Activated CD4-positive, CD25-positive, alpha-beta regulatory T cell (primary cell): ENCODE data around the gene METTL8.
A peak's percentile ranks its signal among the peaks of the same experiment; 100 is the strongest.
"Not testable (repeated sequence)": the region's sequence is repeated elsewhere in the genome, so short reads cannot be mapped to it uniquely, and the experiment has no call there.

ENCODE experiments used
- DNase-seq, 4 experiments: peaks; one replicate each; lab custom pipeline; 2025; lab: John Stamatoyannopoulos, UW

Gene METTL8

DNA sequence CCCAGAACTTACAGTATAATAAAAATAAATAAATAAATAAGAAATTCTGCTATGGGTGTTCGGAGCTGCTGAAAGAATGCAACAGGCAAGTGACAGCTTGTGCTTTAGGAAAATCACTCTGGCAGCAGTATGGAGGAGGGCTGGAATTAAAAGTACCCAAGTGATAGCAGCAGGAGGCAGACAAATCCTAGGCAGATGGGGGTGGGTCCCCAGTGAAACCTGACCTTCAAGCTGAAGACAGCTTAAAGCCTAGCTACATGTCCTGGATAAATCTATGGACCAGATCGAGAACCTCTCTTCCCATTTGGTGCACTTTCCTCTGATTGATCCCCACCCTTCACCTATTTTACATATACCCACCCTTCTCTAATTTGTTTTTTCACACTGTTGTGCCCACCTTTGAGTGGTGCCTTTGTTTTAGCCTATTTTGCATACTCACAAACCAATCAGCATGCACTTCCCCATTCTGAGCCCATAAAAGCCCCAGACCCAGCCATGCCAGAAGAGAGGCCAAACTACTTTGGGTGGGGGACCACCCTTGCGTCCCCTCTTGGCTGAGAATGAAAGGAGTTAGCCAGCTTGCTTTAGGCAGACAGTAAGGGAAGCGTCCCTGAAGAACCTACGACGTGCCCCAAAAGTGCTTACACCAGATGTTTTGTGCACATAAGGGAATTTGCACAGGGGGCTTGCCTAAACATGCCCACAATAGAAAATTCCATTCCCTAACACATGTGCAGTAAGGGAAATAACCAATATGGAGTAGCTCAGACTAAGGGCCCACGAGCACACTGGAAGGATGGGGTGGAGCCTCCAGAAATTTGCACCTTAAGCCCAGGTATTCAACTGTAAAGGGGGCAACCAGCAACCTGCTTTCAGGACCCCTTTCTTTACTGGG is 3.0 kb downstream of the METTL8 start:
- DNase-seq = no peak

DNA sequence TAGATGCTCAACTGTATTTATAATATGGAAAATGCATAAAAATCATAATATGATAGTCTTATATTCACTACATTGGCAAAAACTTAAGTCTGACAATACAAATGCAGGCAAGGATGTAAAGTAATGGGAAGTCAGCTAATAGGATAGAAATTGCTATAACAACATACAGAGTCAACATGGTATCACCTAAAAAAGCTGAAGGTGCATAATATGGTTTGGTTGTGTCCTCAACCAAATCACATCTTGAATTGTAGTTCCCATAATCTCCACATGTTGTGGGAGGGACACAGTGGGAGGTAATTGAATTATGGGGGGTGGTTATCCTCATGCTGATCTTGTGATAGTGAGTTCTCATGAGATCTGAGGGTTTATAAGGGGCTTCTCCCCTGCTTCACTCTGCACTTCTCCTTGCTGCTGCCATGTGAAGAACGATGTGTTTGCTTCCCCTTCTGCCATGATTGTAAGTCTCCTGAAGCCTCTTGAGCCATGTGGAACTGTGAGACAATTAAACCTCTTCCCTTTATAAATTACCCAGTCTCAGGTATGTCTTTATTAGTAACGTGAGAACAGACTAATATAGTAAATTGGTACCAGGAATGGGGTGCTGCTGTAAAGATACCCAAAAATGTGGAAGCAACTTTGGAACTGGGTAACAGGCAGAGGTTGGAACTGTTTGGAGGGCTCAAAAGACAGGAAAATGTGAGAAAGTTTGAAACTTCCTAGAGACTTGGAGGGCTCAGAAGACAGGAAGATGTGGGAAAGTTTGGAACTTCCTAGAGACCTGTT is 10.9 kb downstream of the METTL8 start:
- DNase-seq = not testable (repeated sequence)

DNA sequence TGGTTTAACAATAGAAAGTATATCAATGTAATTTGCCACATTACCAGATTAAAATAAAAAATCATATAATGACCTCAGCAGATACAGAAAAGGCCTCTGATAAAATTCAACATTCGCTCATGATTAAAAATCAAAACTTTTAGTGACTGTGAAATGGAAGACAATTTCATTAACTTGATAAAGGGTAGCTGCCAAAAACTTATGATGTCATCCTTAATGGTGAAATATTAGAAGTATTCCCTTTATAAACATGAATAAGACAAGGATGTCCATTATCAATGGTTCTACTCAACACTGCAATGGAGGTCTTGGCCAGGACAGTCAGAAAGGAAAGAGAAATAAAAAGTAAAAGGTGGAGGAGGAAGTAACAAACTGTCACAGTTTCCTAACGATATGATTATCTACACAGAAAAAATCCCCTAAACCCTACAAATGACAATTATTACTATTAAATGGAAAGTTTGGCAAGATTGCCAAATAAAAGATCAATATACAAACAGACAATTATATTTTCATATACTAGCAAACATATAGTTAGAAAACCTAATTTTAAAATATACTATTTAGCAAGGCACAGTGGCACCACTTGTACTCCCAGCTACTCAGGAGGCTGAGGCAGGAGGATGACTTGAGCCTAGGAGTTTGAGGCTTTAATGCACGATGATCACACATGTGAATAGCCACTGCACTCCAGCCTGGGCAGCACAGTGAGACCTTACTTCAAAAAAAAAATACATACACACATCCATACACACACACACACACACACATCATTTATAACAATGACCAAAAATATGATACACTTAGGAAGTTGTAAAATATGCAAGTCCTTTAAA is 12.8 kb downstream of the METTL8 start:
- DNase-seq = no peak

DNA sequence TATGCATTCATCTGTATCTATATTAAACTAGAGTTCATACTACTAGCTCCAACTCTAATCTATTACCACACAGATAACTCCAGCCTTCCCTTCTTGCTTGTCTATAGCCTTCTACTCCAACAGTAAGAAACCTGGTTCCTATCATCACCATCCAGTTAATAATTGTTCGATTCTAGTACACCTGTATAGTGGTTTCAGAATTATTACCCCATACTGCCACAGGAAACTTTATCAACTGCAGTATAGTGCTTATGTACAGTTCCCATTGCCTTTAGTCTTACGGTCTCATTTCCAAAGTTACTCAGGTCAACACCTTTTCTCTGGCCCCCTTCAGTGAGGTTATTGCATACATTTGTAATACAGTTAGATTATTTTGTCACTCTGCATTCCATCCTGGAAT is 14.5 kb downstream of the METTL8 start:
- no peak for DNase-seq

DNA sequence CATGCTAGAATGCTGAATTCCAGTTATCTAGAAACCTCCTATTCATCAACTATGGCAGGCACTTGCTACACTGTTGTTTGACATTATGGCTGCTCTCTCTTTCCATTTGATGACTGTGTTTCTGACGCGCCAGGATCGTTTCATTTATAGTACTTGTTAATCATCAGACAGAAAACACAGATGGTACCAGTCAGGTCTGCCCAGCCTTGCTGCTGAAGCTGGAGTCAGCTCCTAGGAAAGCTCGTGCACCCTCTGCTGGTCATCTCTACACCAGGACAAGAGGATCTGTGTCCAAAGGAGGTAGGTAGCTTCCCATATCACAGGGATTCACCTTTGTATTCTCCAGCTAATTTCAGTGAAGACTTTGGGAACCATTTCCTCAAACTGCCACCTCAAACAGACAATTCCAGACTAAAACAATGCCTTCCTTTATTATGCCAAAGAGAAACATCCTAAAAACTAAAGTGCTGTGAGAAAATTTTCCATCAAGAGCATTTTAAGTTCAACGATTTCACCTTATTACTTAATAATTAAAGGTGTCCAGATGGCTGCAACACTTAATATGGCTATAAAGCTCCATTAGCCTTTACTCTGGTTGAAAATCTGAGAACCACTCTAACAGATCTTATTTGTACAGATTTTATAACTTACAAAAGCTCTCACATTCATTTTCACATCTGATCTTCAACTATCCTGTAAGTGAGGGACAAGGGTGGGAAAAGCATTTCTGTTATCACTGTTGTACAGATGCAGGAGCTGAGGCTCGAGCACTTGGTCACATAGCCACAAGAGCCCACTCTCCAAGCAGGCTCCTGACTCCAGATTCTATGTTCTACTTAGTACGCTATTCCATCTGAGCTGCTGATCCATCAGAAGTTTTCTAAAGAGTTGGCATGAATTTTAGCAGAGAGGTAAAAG is 17.5 kb downstream of the METTL8 start:
- DNase-seq = peak; percentile 55 to 69 (median 58)

DNA sequence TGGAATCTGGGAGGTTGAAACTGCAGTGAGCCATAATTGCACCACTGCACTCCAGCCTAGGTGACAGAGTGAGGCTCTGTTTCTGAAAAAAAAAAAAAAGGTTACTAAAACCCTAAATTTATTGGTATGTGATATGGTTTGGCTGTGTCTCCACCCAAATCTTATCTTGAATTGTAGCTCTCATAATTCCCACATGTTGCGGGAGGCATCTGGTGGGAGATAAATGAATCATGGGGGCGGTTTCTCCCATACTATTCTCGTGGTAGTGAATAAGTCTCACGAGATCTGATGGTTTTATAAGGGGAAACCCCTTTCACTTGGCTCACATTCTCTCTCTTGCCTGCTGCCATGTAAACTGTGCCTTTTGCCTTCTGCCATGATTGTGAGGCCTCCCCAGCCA is 19.1 kb downstream of the METTL8 start:
- DNase-seq = not testable (repeated sequence)

DNA sequence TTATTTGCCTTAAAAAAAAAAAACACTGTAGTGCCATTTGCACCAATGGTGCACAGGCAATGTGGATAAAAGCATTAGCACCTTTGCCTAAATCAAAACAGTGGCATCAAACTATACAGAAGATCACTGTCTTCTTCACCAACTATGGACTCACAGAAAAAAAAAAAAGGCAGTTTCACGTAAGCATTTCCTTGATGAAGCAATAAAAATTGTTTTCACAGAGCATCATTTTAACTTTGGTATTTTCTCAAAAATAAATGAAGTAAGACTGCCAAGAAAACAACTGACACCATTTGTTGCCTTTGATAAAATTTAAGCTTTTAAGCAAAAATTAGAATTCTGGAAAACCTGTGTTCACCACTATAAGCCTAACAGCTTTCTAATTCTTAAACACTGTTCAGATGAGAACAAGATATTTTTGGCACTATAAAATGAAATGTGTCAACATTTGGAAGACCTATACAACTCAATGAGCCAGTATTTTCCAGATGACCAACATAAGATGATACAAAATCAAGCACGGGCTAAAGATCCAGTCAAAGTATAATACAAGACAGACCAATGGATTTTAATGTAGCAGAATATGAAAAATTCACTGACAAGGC is 21.1 kb downstream of the METTL8 start:
- DNase-seq = no peak

DNA sequence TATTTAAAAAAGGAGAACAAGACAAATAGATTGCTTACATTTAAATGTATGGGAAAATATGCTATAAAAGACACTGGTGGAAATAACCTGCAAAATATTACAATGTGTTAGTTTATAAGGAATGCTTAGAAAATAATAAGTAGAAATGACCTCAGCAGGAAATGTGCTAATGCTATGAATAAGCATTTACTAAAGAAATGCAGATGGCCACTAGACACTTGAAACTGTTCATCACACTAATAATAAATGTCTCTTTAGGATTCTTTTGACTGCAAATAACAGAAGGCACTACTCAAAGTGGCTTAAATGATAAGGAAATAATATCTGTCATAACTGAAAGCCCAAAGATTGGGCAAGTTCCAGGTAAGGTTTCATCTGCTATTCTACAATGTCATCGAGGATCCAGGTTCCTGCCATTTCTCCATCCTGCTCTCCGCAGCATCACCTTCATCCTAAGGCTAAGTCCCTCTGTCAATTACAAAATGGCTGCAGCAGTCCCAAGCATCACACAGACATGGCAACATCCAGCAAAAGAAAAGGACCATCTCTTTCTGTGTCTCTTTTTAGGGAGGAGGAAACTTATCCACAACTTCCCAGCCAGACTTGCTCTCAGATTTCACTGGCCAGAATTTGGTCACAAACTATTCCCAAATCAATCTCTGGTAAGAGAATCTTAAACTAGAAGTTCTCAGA is 21.9 kb downstream of the METTL8 start:
- no peak for DNase-seq

DNA sequence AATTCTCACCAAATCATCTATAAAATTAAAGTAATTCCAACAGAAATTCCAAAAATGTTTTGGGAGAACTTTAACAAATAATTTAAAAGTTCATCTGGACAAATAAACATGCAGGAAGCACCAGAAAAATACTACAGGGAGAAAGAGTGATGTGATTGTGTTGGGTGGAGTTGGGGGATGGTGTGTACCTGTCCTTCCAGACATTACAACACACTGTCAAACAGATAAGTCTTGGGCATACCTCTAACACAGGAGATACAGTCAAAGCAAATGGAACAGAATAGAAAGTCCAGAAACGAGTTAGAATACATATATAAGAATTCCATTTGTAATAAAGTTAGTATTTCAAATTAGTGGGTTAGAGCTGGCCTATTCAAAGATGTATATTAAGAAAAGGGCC is 22.6 kb downstream of the METTL8 start:
- DNase-seq = no peak

DNA sequence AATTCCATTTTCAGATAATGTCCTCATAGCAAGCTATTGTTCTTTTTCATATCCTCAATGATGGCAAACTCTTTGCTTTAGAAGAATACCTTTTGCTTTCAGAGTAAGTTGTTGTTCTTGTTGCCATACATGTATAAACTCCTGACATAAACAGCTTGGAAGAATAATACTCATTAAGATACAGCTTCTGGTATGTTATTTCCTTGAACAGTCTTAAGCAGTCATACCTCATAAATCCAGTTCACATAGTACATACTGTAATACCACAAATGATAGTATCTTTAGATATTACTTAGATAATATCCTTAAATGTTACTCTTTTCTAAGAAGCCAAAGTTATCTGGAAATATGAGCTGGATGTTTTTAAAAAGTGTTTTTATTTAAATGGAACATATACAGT is 23.2 kb downstream of the METTL8 start:
- no peak for DNase-seq

DNA sequence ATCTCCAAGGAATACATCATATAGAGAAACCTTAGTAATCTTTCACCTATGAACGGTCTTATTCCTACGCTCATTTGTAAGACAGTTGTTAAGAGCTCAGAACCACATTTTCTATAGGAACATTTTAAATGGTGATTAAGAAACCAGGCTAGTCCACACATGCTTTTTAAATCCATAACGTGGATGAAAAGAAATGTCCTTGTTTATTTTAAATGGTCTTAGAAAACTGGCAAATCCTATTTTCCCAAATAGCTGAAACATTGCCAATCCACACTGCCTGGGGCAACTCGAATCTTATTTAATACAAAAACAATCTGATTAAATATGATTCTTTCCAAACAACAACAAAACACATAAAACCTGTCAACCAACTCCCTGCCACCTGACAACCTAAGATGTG is 23.7 kb downstream of the METTL8 start:
- no peak for DNase-seq

DNA sequence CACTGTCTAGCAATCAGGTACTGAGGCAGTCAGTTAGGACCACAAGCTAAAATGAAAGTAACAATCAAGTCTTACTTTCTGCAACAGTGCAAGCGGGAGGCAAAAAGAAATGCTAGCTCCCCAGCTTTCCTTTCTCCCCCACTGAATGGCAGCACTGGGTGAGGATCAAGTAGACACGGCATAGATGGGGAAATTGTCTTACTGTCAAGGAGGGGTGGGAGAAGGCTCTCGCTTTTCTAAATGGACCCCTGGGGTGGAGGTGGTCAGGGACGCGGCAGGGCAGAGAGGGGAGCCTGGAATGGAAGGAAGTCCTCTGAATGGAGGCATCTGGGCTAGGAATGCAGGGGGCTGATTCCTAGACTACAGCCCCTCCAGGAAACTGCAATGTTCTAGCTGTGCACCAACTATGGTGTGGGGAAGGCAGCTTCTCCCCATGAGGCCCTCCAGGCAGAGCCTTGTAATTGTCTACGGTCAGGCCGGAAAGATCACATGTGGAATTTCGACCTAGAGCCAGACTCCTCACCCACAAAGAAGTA is 24.3 kb downstream of the METTL8 start:
- DNase-seq = no peak

DNA sequence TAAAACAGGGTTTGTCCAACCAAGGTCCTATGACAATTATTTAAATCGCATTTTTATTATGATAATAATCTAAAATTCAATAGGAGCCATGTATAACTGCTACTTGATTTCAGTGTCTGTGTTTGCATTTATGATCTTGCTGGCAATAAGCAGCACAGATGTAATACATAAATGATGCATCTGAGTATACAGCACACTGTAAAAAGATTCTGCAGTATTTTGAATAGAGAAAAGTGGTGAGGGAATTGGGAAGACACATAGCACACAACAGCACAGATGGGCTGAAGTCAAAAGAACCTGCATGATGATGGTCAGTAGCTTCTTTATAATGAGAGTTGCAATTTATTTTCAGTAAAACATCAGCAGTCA is 26.1 kb downstream of the METTL8 start:
- no peak for DNase-seq

DNA sequence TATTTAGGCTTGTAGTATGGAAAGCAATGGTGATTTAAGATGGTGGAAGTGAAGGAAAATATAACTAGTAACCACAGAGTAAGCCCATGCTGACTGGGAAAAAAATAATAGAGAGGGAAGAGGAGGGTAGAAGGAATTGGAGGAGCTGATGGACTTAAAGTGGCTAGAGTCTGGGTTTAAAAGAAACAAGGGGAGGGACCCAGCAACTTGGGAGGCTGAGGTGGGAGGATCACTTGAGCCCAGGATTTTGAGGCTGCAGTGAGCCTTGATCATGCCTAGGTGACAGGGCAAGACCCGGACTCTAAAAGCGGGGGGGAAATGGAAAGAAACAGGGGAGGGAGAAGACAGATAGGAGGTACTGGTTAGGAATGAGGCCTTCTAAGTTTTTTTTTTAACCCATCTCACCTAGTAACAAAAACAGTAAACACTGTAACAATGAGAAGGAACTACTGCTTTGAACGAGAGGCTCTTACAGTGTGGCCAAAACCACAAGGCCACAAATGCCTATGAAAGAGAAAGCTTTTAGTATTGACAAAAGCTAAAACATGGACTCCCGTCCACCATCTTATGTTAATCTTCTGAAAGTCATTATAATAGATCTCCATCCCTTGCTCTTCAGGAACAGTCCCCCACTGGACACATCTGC is 26.6 kb downstream of the METTL8 start:
- DNase-seq = no peak

DNA sequence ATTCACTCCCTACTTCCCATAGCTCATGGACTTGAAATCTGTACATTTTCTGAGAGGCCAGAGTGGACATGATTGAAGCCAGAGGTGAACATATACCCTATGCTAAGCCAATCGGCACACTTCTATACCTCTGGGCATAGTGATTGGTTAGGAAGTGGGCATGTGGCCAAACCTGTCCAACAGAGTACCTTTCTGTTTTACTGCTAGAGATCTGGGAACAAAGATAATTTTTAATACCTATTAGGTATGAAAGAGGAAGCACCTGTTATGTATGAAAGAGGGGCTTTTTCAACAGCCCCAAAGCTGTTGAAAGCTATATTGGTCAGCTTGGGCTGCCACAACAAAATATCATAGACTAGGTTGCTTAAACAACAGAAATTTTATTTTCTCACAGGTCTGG is 27.7 kb downstream of the METTL8 start:
- no peak for DNase-seq

DNA sequence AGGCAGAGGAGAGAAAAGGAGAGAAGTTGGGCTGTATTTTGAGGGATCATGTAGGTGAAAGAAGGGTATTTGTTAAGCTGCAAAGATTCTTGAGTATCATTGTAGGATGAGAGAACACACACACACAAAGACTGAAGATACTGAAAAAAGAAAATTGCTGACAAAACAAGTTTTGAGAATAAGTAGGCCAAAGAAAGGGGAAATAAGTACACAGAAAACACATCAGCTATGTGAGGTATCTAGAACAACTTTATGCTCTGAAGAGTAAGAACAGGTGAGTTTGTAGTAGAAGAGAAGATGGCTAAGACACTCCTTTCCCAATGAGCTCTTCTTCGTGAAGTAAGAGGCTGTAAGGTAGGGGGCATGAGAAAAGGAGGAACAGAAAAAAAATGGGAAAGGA is 28.2 kb downstream of the METTL8 start:
- DNase-seq = no peak

DNA sequence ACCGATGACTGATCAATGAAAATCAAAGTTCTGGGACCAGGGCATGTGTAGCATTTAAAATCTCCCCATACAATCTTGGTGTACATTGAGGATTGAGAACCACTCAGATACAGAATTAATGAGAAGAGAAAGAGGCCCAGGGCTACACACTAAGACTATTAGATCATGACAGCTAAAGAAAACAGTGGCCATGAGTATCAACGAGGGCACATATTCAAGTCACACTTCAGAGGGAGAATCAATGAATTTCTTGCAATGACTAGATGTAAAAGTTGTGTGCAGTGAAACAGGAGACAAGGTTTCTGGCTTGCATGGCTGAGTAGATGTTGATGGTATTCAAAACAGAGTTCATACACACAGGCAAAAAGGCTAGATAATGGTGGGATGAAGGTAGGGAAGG is 29.1 kb downstream of the METTL8 start:
- no peak for DNase-seq

DNA sequence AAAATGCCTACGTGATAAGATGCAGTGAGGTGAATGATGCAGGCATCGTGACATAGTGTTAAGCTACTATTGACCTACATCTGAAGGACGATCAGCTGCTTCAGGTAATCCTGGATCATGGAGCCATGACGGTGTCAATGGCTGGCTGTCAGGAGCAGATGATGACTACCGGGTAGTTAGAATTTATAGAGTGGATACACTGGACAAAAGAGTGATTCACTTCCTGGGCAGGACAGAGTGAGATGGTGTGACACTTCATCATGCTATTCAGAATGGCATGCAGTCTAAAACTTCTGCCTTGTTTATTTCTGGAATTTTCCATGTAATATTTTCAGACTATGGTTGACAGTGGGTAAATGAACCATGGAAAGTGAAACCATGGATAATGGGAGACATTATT is 29.5 kb downstream of the METTL8 start:
- DNase-seq = no peak

DNA sequence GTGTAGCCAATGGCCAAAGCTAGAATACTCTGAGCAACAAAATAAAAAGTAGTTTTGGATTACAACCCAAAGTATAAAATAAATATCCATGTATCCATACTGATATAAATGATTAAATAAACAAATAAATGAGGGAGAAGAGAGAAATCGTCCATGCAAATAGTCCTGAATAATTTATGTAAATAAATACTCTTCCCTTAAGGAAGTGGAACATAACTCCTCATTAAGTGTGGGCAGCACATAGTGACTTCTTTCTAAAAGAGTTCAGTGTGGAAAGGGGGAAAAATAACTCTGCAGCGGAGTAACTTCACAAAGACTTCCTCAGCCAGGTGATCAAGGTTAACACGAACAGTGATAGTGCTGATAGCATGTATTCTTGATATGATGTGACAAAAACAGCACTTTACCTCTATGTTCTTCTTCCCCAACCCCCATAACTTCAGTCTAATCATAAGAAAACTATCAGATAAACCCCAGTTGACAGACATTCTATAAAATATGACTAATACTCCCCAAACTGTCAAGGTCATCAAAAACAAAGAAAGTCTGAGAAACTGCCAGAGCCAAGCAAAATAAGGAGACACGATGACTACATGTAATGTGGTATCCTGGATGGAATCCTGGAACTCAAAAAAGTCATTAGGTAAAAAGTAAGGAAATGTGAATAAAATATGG is 30.7 kb downstream of the METTL8 start:
- no peak for DNase-seq
